ENCODE data around the gene DAAM1. TPM values are rescaled to one million over a fixed set of nuclear protein-coding genes. Genes with fewer than 3 reads are reported as not detected.

The DAAM1 gene
- total and polyA plus RNA-seq, 3 donors from 2014 or later, result 23.9 to 57.3 (median 54.6) TPM

DNA sequence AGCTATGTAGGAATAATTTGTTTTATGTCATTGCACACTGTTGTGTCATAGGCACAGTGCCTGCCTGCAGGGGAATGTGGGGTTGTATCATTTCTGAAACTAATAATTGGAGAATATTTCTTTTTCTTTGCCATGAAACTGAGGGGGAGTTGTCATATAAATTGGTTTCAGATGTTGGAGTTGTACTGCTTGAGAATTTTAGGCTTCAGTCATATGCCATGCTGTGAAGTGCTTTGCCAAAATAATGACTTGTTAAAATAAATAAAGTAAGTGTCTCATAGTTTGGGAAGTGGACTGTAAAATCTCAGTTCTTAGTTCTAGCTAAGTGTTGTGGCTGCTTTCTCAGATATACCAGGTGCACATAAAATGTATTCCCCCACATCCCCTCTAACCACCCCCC, 116.8 kb downstream of the DAAM1 start:
- TF ChIP-seq, protein P1, sequence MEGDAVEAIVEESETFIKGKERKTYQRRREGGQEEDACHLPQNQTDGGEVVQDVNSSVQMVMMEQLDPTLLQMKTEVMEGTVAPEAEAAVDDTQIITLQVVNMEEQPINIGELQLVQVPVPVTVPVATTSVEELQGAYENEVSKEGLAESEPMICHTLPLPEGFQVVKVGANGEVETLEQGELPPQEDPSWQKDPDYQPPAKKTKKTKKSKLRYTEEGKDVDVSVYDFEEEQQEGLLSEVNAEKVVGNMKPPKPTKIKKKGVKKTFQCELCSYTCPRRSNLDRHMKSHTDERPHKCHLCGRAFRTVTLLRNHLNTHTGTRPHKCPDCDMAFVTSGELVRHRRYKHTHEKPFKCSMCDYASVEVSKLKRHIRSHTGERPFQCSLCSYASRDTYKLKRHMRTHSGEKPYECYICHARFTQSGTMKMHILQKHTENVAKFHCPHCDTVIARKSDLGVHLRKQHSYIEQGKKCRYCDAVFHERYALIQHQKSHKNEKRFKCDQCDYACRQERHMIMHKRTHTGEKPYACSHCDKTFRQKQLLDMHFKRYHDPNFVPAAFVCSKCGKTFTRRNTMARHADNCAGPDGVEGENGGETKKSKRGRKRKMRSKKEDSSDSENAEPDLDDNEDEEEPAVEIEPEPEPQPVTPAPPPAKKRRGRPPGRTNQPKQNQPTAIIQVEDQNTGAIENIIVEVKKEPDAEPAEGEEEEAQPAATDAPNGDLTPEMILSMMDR (IDR thresholded peaks at IDR 0.05), result no peak
- no peak for TF ChIP-seq POLR2A (IDR thresholded peaks at IDR 0.05)
- H3K9me3 ChIP-seq, result no peaks in the 10 kb centered on the region
- H3K36me3 ChIP-seq (ENCODE audit: low read depth, missing control alignments), result no peaks in the 10 kb centered on the region
- no peak for DNase-seq
- H3K4me1 ChIP-seq, result peaks cover 7% of the 10 kb centered on the region
- intact Hi-C loops (cut with DNase I; ENCODE audit: low total_unique reads), result no loop called here
- no peak overlapping the region for H3K4me3 ChIP-seq
- no peaks in the 10 kb centered on the region for H3K27me3 ChIP-seq
- no peak overlapping the region for H3K27ac ChIP-seq

DNA sequence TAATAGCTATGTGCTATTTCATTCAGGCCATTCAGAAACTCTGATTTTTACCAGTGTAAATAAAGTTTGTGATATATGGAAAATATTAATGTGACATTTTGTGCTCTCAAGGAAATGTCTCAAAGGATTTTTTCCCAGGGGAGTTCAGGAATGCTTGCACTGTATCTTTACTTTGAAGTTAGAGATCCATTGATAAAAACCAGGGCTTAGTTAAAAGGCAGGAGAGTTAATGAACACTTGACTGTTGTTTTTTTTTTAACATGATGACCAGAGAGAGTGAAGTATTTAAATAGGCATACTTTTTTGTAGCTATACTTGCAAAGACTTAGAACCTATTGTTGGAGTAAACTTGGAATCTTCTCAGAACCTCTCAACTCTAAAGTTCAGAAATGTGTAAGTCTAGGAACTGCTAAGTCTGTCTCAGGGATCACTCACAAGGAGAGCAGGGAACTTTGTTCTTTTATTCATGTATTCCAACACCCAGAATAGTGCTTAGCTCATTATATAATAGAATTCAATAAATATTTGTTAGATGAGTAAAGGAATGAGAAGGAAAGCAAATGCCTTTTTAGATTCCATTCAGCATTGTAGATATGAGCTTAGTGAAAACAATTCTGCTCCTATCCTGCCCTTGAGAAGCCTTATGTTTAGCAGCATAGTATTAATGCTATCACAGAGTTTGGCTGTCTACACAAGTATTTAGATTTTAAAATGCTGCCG, 117.5 kb downstream of the DAAM1 start:
- H3K9me3 ChIP-seq, result no peaks in the 10 kb centered on the region
- 68 to 70% methylated on average over 1 of the region's 1 CpG for WGBS, 2 donors
- H3K36me3 ChIP-seq (ENCODE audit: low read depth, missing control alignments), result no peaks in the 10 kb centered on the region
- H3K4me3 ChIP-seq, result no peak overlapping the region
- TF ChIP-seq, protein P1 (IDR thresholded peaks at IDR 0.05), result no peak
- no peak for TF ChIP-seq POLR2A (IDR thresholded peaks at IDR 0.05)
- H3K4me1 ChIP-seq, result peaks cover 7% of the 10 kb centered on the region
- H3K27ac ChIP-seq, result no peak overlapping the region
- DNase-seq, result no peak
- intact Hi-C loops (cut with DNase I; ENCODE audit: low total_unique reads), result no loop called here
- no peaks in the 10 kb centered on the region for H3K27me3 ChIP-seq

DNA sequence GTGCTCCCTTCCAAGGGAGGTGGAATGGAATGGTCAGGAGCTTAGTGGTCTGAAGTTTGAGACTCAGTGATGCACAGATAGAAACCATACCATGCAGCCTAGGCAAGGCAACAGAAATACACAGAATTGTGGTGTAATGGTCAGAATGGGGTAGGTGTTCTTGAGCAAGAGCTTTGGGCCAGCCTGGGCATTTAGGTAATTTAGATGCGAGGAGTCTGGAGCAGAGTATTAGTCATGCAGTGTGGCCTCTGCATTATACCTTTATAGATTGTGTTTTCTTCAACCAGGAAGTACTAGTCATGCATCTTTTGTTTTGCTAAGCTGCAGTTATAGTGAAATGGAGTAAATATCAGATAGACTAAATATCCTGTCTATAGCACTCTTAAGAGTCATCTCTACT, 118.3 kb downstream of the DAAM1 start:
- 88 to 95% methylated on average over 1 of the region's 1 CpG for WGBS, 2 donors
- intact Hi-C loops (cut with DNase I; ENCODE audit: low total_unique reads), result no loop called here
- no peaks in the 10 kb centered on the region for H3K36me3 ChIP-seq (ENCODE audit: low read depth, missing control alignments)
- DNase-seq, result no peak
- no peaks in the 10 kb centered on the region for H3K27me3 ChIP-seq
- peaks cover 7% of the 10 kb centered on the region for H3K4me1 ChIP-seq
- no peak overlapping the region for H3K4me3 ChIP-seq
- TF ChIP-seq, protein P1 (IDR thresholded peaks at IDR 0.05), result no peak
- TF ChIP-seq POLR2A (IDR thresholded peaks at IDR 0.05), result no peak
- no peaks in the 10 kb centered on the region for H3K9me3 ChIP-seq
- no peak overlapping the region for H3K27ac ChIP-seq

DNA sequence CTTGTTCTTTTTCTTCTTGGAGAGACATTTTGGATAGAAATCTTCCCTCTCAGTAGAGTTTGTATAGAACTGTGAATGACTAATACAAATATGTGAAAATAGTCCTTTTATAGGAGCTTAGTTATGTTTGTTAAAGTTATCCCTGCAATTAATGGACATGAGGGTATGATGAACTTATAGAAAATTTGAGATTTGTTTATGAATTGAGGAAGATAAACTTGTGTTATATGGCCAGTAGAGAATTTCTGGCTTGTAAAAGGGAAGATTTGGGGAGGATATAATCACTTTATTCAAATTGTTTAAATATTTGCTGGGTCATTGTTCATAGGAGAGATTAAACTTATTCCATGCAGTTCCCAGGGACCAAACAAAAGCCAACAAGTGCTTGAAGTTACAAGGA, 119.6 kb downstream of the DAAM1 start:
- Histone ChIP-seq H3K27me3 (no peaks in the 10 kb centered on the region), H3K36me3 (ENCODE audit: low read depth, missing control alignments) (no peaks in the 10 kb centered on the region), H3K4me1 (peaks cover 7% of the 10 kb centered on the region), H3K27ac (no peak overlapping the region), H3K9me3 (no peaks in the 10 kb centered on the region), H3K4me3 (no peak overlapping the region)
- intact Hi-C loops (cut with DNase I; ENCODE audit: low total_unique reads), result no loop called here
- DNase-seq, result no peak
- TF ChIP-seq POLR2A (IDR thresholded peaks at IDR 0.05), result no peak
- TF ChIP-seq, protein P1 (IDR thresholded peaks at IDR 0.05), result no peak

DNA sequence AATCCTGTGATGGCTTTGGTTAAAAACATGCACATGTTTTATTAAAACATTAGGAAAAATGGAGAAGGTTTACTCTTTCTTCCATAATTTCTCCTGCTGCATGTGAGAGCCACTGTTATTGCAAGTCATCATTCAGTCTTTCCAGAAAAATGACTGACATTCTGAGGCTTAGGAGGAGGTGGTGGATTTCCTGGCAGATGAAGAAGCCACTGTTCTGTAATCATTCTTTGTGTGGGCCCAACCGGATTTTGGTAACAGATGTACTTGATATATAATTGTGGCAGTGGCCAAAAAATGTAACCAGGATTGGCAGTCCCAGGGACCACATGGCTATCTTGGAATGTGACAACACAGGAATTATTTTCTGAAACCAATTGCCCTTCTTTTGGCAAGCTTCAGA, 120.2 kb downstream of the DAAM1 start:
- H3K27ac ChIP-seq, result no peak overlapping the region

More for the DNA sequence above, 120.2 kb downstream of the DAAM1 start:
- peaks cover 7% of the 10 kb centered on the region for H3K4me1 ChIP-seq
- no peaks in the 10 kb centered on the region for H3K9me3 ChIP-seq
- TF ChIP-seq, protein P1 (IDR thresholded peaks at IDR 0.05), result no peak
- TF ChIP-seq POLR2A (IDR thresholded peaks at IDR 0.05), result no peak
- no peaks in the 10 kb centered on the region for H3K27me3 ChIP-seq
- 45 to 50% methylated on average over 1 of the region's 1 CpG for WGBS, 2 donors
- no peak overlapping the region for H3K4me3 ChIP-seq
- intact Hi-C loops (cut with DNase I; ENCODE audit: low total_unique reads), result no loop called here
- no peak for DNase-seq
- no peaks in the 10 kb centered on the region for H3K36me3 ChIP-seq (ENCODE audit: low read depth, missing control alignments)
